SK-N-SH treated with all-trans-retinoic acid at 6 μM for 48 hours (cell line): ENCODE measurements around the gene BARX2.

Experiments
- ATAC-seq: fragments of 200-7000 bp; cut with Tn5 transposase; 3 replicates; pipeline ENCODE4 v1.9.1; 2020; ENCODE audit warnings: mild to moderate bottlenecking, moderate library complexity
- CREB5 ChIP-seq: fragments of 250-450 bp; sonication (Bioruptor Pico); IDR thresholded peaks from 2 replicates; pipeline ENCODE4 v1.5.1; 2020; ENCODE audit warnings: low read depth, mild to moderate bottlenecking, moderate library complexity
- CSDC2 ChIP-seq: fragments of 250-450 bp; sonication (Bioruptor Pico); IDR thresholded peaks from 2 replicates; pipeline ENCODE4 v1.5.0; 2020; ENCODE audit warnings: mild to moderate bottlenecking, moderate library complexity
- ISL1 ChIP-seq: fragments of 250-450 bp; sonication (Bioruptor Pico); IDR thresholded peaks from 2 replicates; pipeline ENCODE4 v2.1.2; 2022; ENCODE audit warnings: mild to moderate bottlenecking, moderate library complexity
- OSR1 ChIP-seq: fragments of 250-450 bp; sonication (Bioruptor Pico); IDR thresholded peaks from 2 replicates; pipeline ENCODE4 v1.8.0; 2022; ENCODE audit warnings: moderate library complexity, mild to moderate bottlenecking, inconsistent platforms
- PATZ1 ChIP-seq: fragments of 250-450 bp; sonication (Bioruptor Pico); IDR thresholded peaks from 2 replicates; pipeline ENCODE4 v1.8.0; 2020; ENCODE audit warnings: mild to moderate bottlenecking, moderate library complexity, borderline replicate concordance
- RARB ChIP-seq: fragments of 250-450 bp; sonication (Bioruptor Pico); IDR thresholded peaks from 2 replicates; pipeline ENCODE4 v1.8.0; 2021; ENCODE audit warnings: mild to moderate bottlenecking, moderate library complexity
- SNAI2 ChIP-seq: fragments of 250-450 bp; sonication (Bioruptor Pico); IDR thresholded peaks from 2 replicates; pipeline ENCODE4 v1.5.0; 2020; ENCODE audit warnings: mild to moderate bottlenecking, moderate library complexity
- TOX ChIP-seq: fragments of 250-450 bp; sonication (Bioruptor Pico); IDR thresholded peaks from 2 replicates; pipeline ENCODE4 v1.8.0; 2021; ENCODE audit warnings: mild to moderate bottlenecking, moderate library complexity, borderline replicate concordance
- ZFP3 ChIP-seq: fragments of 250-450 bp; sonication (Bioruptor Pico); IDR thresholded peaks from 2 replicates; pipeline ENCODE4 v1.5.0; 2020; ENCODE audit warnings: mild to moderate bottlenecking, moderate library complexity
- ZFP30 ChIP-seq: fragments of 450-650 bp; formaldehyde crosslinking; IDR thresholded peaks from 2 replicates; pipeline ENCODE4 v1.5.0; 2022; ENCODE audit warnings: mild to moderate bottlenecking, moderate library complexity
- ZNF70 ChIP-seq: fragments of 450-650 bp; formaldehyde crosslinking; IDR thresholded peaks from 2 replicates; pipeline ENCODE4 v1.5.0; 2020; ENCODE audit warnings: mild to moderate bottlenecking, moderate library complexity
- TF ChIP-seq, protein P1 (sequence below): fragments of 250-450 bp; sonication (Bioruptor Pico); IDR thresholded peaks from 2 replicates; pipeline ENCODE4 v1.5.0; 2020; ENCODE audit warnings: mild to moderate bottlenecking, moderate library complexity

Gene BARX2

GRCh38 chr11:129489249-129489648, 113.6 kb downstream of the BARX2 start:
- no peak for ATAC-seq
- TF ChIP-seq RARB (CRISPR knock-in tag) (no peak), CSDC2 (no peak), ZFP3 (CRISPR knock-in tag) (no peak), ZFP30 (CRISPR knock-in tag) (no peak), CREB5 (CRISPR knock-in tag) (no peak), ISL1 (CRISPR knock-in tag) (no peak), ZNF70 (CRISPR knock-in tag) (no peak), TOX (no peak)
- TF ChIP-seq, all 23 proteins: peak for 0

GRCh38 chr11:129490004-129490403, 114.4 kb downstream of the BARX2 start:
- ATAC-seq, result no peak
- no peak for TF ChIP-seq PATZ1
- TF ChIP-seq OSR1 (CRISPR knock-in tag), result no peak

DNA sequence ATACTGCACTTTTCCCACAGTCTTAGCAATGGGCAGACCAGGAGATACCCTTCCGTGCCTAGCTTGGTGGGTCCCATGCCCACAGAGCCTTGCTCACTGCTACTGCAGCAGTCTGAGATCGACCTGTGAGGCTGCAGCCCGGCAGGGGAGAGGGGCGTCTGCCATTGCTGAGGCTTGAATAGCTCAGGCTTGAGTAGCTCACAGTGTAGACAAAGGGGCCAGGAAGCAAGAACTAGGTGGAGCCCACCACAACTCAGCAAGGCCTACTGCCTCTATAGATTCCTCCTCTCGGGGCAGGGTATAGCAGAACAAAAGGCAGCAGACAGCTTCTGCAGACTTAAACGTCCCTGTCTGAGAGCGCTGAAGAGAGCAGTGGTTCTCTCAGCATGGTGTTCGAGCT, 118.1 kb downstream of the BARX2 start:
- ATAC-seq, result no peak
- TF ChIP-seq OSR1 (CRISPR knock-in tag) (no peak), PATZ1 (no peak), SNAI2 (CRISPR knock-in tag) (no peak)
- TF ChIP-seq, protein P1, sequence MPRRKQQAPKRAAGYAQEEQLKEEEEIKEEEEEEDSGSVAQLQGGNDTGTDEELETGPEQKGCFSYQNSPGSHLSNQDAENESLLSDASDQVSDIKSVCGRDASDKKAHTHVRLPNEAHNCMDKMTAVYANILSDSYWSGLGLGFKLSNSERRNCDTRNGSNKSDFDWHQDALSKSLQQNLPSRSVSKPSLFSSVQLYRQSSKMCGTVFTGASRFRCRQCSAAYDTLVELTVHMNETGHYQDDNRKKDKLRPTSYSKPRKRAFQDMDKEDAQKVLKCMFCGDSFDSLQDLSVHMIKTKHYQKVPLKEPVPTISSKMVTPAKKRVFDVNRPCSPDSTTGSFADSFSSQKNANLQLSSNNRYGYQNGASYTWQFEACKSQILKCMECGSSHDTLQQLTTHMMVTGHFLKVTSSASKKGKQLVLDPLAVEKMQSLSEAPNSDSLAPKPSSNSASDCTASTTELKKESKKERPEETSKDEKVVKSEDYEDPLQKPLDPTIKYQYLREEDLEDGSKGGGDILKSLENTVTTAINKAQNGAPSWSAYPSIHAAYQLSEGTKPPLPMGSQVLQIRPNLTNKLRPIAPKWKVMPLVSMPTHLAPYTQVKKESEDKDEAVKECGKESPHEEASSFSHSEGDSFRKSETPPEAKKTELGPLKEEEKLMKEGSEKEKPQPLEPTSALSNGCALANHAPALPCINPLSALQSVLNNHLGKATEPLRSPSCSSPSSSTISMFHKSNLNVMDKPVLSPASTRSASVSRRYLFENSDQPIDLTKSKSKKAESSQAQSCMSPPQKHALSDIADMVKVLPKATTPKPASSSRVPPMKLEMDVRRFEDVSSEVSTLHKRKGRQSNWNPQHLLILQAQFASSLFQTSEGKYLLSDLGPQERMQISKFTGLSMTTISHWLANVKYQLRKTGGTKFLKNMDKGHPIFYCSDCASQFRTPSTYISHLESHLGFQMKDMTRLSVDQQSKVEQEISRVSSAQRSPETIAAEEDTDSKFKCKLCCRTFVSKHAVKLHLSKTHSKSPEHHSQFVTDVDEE (CRISPR knock-in tag), result no peak
